CD14-positive monocyte (primary cell): ENCODE measurements around the gene ZP4. TPM values are rescaled to one million over a fixed set of nuclear protein-coding genes. Genes with fewer than 3 reads are reported as not detected.

Experiments
- DNase-seq, 3 donors: peaks; one replicate each; pipeline ENCODE4 v3.0.0-alpha.2; 2011 to 2022
- H2AFZ ChIP-seq: 2 replicates; pipeline ENCODE4 v1.6.0; 2012; ENCODE audit warnings: mild to moderate bottlenecking, low read depth, low read length, inconsistent platforms; ENCODE audit not compliant: insufficient read depth, poor library complexity, severe bottlenecking
- H3K27ac ChIP-seq, 2 donors: 1 replicate in 1 of 2; 2 replicates in 1 of 2; pipeline ENCODE4 v1.5.1; 2012 to 2013; ENCODE audit warnings: low read length in 2 of 2, control low read depth in 1 of 2, inconsistent platforms in 1 of 2, low read depth in 1 of 2, mild to moderate bottlenecking in 1 of 2
- H3K27me3 ChIP-seq, 2 donors: one replicate each; pipeline versions ENCODE4 v1.6.0 to v1.6.1; 2011 to 2013; ENCODE audit warnings: low read length in 2 of 2; ENCODE audit not compliant: control insufficient read depth in 2 of 2, insufficient read depth in 2 of 2
- H3K36me3 ChIP-seq, 2 donors: replicated peaks in 1 of 2; 1 replicate in 1 of 2; 2 replicates in 1 of 2; pipeline versions ENCODE4 v1.5.1 to v1.6.1; 2012 to 2013; ENCODE audit warnings: low read length in 2 of 2, control low read depth in 1 of 2, inconsistent platforms in 1 of 2, mild to moderate bottlenecking in 1 of 2; ENCODE audit not compliant: insufficient read depth in 2 of 2, control insufficient read depth in 1 of 2
- H3K4me1 ChIP-seq, 2 donors: 1 replicate in 1 of 2; 2 replicates in 1 of 2; pipeline versions ENCODE4 v1.5.1 to v1.6.1; 2012 to 2013; ENCODE audit warnings: low read length in 2 of 2, control low read depth in 1 of 2, inconsistent platforms in 1 of 2, mild to moderate bottlenecking in 1 of 2, moderate library complexity in 1 of 2; ENCODE audit not compliant: insufficient read depth in 2 of 2, control insufficient read depth in 1 of 2
- H3K4me2 ChIP-seq: replicated peaks from 2 replicates; pipeline ENCODE3; 2012; ENCODE audit warnings: low read length, moderate library complexity, mild to moderate bottlenecking; ENCODE audit not compliant: poor library complexity, severe bottlenecking; ENCODE audit errors: extremely low read depth
- H3K4me3 ChIP-seq, 3 experiments: fragments of 200-600 bp in 1 of 3; sonication (generic) in 1 of 3; replicated peaks in 1 of 3; 1 replicate in 2 of 3; 2 replicates in 1 of 3; pipeline ENCODE4 v1.5.1; 2011 to 2013; ENCODE audit warnings: low read length in 3 of 3, mild to moderate bottlenecking in 3 of 3, control low read depth in 2 of 3, low read depth in 2 of 3, inconsistent platforms in 1 of 3, moderate library complexity in 1 of 3
- H3K79me2 ChIP-seq: 2 replicates; pipeline ENCODE4 v1.6.0; 2012; ENCODE audit warnings: mild to moderate bottlenecking, control low read depth, inconsistent platforms, low read length, moderate library complexity; ENCODE audit not compliant: insufficient read depth
- H3K9ac ChIP-seq: 2 replicates; pipeline ENCODE4 v1.6.0; 2017; ENCODE audit warnings: low read length, mild to moderate bottlenecking; ENCODE audit not compliant: insufficient read depth, poor library complexity, severe bottlenecking
- H3K9me3 ChIP-seq, 2 donors: replicated peaks in 1 of 2; 1 replicate in 1 of 2; 2 replicates in 1 of 2; pipeline versions ENCODE4 v1.5.1 to v1.6.1; 2012 to 2013; ENCODE audit warnings: low read length in 2 of 2, control low read depth in 1 of 2; ENCODE audit not compliant: control insufficient read depth in 1 of 2, insufficient read depth in 1 of 2
- H4K20me1 ChIP-seq: 2 replicates; pipeline ENCODE4 v1.6.0; 2012; ENCODE audit warnings: mild to moderate bottlenecking, low read length, control low read depth, moderate library complexity; ENCODE audit not compliant: insufficient read depth
- H3K27ac Mint-ChIP-seq, 7 donors: one replicate each; pipeline ENCODE4 v1.8.0; 2020; ENCODE audit warnings: mild to moderate bottlenecking in 7 of 7, mixed read lengths in 7 of 7, moderate library complexity in 6 of 7, inconsistent platforms in 2 of 7
- H3K27me3 Mint-ChIP-seq, 3 donors: one replicate each; pipeline ENCODE4 v1.8.0; 2021 to 2022; ENCODE audit warnings: low read depth in 3 of 3, mild to moderate bottlenecking in 3 of 3, mixed read lengths in 3 of 3, moderate library complexity in 3 of 3, inconsistent platforms in 1 of 3
- H3K36me3 Mint-ChIP-seq, 2 donors: one replicate each; pipeline ENCODE4 v1.8.0; 2020; ENCODE audit warnings: mixed read lengths in 2 of 2, inconsistent platforms in 1 of 2, mild to moderate bottlenecking in 1 of 2
- H3K4me1 Mint-ChIP-seq: one replicate; pipeline ENCODE4 v1.8.0; 2020; ENCODE audit warnings: mild to moderate bottlenecking, mixed read lengths
- H3K4me3 Mint-ChIP-seq, 2 donors: one replicate each; pipeline ENCODE4 v1.8.0; 2020; ENCODE audit warnings: mild to moderate bottlenecking in 2 of 2, mixed read lengths in 2 of 2, moderate library complexity in 1 of 2
- H3K9me3 Mint-ChIP-seq, 7 donors: one replicate each; pipeline ENCODE4 v1.8.0; 2020 to 2022; ENCODE audit warnings: mixed read lengths in 7 of 7, mild to moderate bottlenecking in 6 of 7, moderate library complexity in 6 of 7, inconsistent platforms in 2 of 7
- WGBS: methylation state at CpG from one replicate; pipeline ENCODE4 v1.1.5; 2013; ENCODE audit warnings: missing lambda C conversion rate; ENCODE audit not compliant: insufficient coverage; 5-methylcytosine and 5-hydroxymethylcytosine counted together
- intact Hi-C, 2 donors: fragments of 100-400 bp; cut with micrococcal nuclease; formaldehyde crosslinking; loops; one replicate each; pipeline versions ENCODE4 v1.15.0 to v1.15.1; 2023
- polyA plus RNA-seq, 3 donors: library from polyadenylated mRNA; depleted of rRNA in 1 of 3; unstranded in 2 of 3; stranded (reverse) in 1 of 3; fragments of 300-500 nt in 2 of 3; fragments of >200 nt in 1 of 3; fragmentation: Illumina TruSeq in 2 of 3; gene quantifications; 1 replicate in 2 of 3; 2 replicates in 1 of 3; pipeline ENCODE4 v1.2.3, GENCODE V29; 2012 to 2021
- TF ChIP-seq, protein P1 (sequence below): fragments of 200-600 bp; IDR thresholded peaks from one replicate; pipeline ENCODE4 v1.8.0; 2022; ENCODE audit warnings: antibody characterized with exemption, mild to moderate bottlenecking

The ZP4 gene
- polyA plus RNA-seq, 3 donors, result not detected

DNA sequence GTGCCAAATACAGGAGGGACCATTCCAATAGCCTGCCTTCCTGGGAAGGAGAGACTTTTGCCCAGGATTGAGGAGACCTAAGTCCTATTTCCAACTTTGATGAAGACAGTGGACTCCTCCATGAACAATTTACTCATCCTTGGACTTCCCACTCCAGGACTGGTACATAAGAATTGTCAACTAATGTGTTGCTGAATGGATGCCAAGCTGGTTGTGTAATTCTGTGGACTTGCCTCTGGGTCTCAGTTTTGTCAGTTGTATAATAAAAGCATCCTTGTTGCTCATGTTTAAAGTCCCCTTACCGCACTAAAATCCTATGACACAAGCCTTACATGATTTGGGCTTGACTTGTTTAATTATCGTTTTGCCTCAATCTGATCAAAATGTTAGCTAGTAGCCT is 13.2 kb upstream of the ZP4 start:
- no peaks in the 10 kb centered on the region for H3K27me3 ChIP-seq
- no peak overlapping the region for H3K4me2 ChIP-seq
- H4K20me1 ChIP-seq, result no peaks in the 10 kb centered on the region
- Mint-ChIP-seq H3K27ac (no peak overlapping the region), H3K4me1 (no peaks in the 10 kb centered on the region), H3K9me3 (peaks cover 2 to 12% (median 6%) of the 10 kb centered on the region in 7 donors), H3K36me3 (no peaks in the 10 kb centered on the region), H3K27me3 (no peaks in the 10 kb centered on the region), H3K4me3 (no peak overlapping the region)
- H3K36me3 ChIP-seq, result no peaks in the 10 kb centered on the region
- no CpG with 5 or more reads among the region's 2 CpGs for WGBS
- intact Hi-C loops, result no loop called here
- no peaks in the 10 kb centered on the region for H3K79me2 ChIP-seq
- no peak overlapping the region for H3K4me3 ChIP-seq
- H3K27ac ChIP-seq, result no peak overlapping the region
- peaks cover 0 to 3% of the 10 kb centered on the region in 2 donors for H3K9me3 ChIP-seq
- no peak for DNase-seq
- H3K4me1 ChIP-seq, result no peaks in the 10 kb centered on the region
- no peak overlapping the region for H2AFZ ChIP-seq
- H3K9ac ChIP-seq, result no peak overlapping the region
- TF ChIP-seq, protein P1, sequence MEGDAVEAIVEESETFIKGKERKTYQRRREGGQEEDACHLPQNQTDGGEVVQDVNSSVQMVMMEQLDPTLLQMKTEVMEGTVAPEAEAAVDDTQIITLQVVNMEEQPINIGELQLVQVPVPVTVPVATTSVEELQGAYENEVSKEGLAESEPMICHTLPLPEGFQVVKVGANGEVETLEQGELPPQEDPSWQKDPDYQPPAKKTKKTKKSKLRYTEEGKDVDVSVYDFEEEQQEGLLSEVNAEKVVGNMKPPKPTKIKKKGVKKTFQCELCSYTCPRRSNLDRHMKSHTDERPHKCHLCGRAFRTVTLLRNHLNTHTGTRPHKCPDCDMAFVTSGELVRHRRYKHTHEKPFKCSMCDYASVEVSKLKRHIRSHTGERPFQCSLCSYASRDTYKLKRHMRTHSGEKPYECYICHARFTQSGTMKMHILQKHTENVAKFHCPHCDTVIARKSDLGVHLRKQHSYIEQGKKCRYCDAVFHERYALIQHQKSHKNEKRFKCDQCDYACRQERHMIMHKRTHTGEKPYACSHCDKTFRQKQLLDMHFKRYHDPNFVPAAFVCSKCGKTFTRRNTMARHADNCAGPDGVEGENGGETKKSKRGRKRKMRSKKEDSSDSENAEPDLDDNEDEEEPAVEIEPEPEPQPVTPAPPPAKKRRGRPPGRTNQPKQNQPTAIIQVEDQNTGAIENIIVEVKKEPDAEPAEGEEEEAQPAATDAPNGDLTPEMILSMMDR, result no peak

DNA sequence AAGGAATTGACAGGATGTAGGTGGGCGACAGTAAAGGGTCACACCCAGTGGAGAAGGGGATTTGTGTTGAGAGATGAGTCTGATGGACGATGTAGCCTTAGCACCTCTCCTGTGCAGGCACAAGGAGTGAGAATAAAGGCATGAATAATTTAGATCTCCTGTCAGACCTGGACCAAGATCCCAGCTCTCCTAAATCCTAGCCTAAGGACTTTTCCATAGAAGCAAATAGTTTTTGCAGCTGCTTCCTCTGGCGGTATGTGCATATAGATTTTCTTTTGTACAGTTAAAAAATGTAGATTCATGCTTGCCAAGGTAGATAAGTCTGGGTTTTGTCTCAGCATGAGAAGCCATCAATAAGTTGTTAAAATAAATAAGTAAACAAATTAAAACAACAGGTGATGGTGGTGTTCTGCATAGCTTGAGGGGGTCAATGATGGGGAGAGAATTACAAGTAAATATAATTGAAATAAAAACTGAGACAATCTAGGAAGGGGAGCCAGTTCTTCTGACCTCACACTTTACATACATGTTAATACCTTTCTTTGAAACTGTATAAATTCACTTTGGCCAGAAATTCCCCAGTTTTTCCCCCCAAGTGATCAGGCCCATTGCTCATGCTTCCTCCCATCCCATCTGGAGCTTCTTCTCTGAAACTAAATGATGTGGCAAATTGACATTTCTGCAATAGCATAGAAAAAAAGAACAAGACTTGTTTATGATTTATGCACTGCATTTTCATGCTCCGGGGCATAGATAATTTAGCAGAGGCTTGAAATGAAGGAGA is 12.4 kb upstream of the ZP4 start:
- no peaks in the 10 kb centered on the region for H3K27me3 ChIP-seq
- H3K4me1 ChIP-seq, result no peaks in the 10 kb centered on the region
- Mint-ChIP-seq H3K36me3 (no peaks in the 10 kb centered on the region), H3K27me3 (no peaks in the 10 kb centered on the region), H3K4me3 (no peak overlapping the region), H3K9me3 (peaks cover 0 to 13% (median 6%) of the 10 kb centered on the region in 7 donors), H3K4me1 (no peaks in the 10 kb centered on the region), H3K27ac (no peak overlapping the region)
- no peaks in the 10 kb centered on the region for H3K79me2 ChIP-seq
- intact Hi-C loops, result no loop called here
- H3K9ac ChIP-seq, result no peak overlapping the region
- no peak overlapping the region for H2AFZ ChIP-seq
- H3K4me3 ChIP-seq, result no peak overlapping the region
- no peaks in the 10 kb centered on the region for H4K20me1 ChIP-seq
- no peak overlapping the region for H3K4me2 ChIP-seq
- TF ChIP-seq, protein P1, result no peak
- H3K9me3 ChIP-seq, result peaks cover 0 to 3% of the 10 kb centered on the region in 2 donors
- no peak overlapping the region for H3K27ac ChIP-seq
- WGBS, result 96% methylated on average over 2 of the region's 4 CpGs
- no peaks in the 10 kb centered on the region for H3K36me3 ChIP-seq
- no peak for DNase-seq
